Osteoblast (primary cell): ENCODE results near the gene CHRNA1. TPM values are rescaled to one million over a fixed set of nuclear protein-coding genes. Genes with fewer than 3 reads are reported as not detected.

Experiments used
- DNase-seq: peaks from one replicate; pipeline ENCODE4 v3.0.0; 2011; ENCODE audit warnings: low spot score, mixed read lengths; ENCODE audit not compliant: insufficient read length; ENCODE audit errors: missing footprints
- H2AFZ ChIP-seq: 2 replicates; pipeline ENCODE4 v1.6.0; 2011; ENCODE audit warnings: mild to moderate bottlenecking, low read length
- H3K27ac ChIP-seq: 2 replicates; pipeline ENCODE4 v1.5.1; 2011; ENCODE audit warnings: mild to moderate bottlenecking, low read depth, low read length, moderate library complexity
- H3K27me3 ChIP-seq: 2 replicates; pipeline ENCODE4 v1.6.0; 2012; ENCODE audit warnings: mild to moderate bottlenecking, control low read depth, inconsistent platforms, low read length, moderate library complexity; ENCODE audit not compliant: insufficient read depth
- H3K36me3 ChIP-seq: 2 replicates; pipeline ENCODE4 v1.5.1; 2011; ENCODE audit warnings: mild to moderate bottlenecking, low read length, control low read depth, moderate library complexity; ENCODE audit not compliant: insufficient read depth
- H3K4me1 ChIP-seq: 2 replicates; pipeline ENCODE4 v1.5.1; 2011; ENCODE audit warnings: mild to moderate bottlenecking, low read length, control low read depth, moderate library complexity; ENCODE audit not compliant: insufficient read depth
- H3K4me2 ChIP-seq: 2 replicates; pipeline ENCODE4 v1.6.0; 2011; ENCODE audit warnings: mild to moderate bottlenecking, low read length; ENCODE audit not compliant: insufficient read depth
- H3K4me3 ChIP-seq: fragments of 200-600 bp; sonication (generic); 3 replicates; pipeline ENCODE4 v1.5.1; 2012; ENCODE audit warnings: mild to moderate bottlenecking, low read length, inconsistent platforms; ENCODE audit not compliant: insufficient read depth
- H3K79me2 ChIP-seq: 2 replicates; pipeline ENCODE4 v1.6.0; 2012; ENCODE audit warnings: mild to moderate bottlenecking, low read length, control low read depth, inconsistent platforms; ENCODE audit not compliant: insufficient read depth
- H3K9me3 ChIP-seq: 2 replicates; pipeline ENCODE4 v1.5.1; 2011; ENCODE audit warnings: low read depth, low read length, control low read depth
- H4K20me1 ChIP-seq: 2 replicates; pipeline ENCODE4 v1.6.0; 2012; ENCODE audit warnings: mild to moderate bottlenecking, low read length, control low read depth; ENCODE audit not compliant: insufficient read depth
- total RNA-seq: library from RNA; depleted of rRNA; stranded (reverse); fragments of >200 nt; gene quantifications from 2 replicates; pipeline ENCODE4 v1.2.3, GENCODE V29; 2012
- TF ChIP-seq, protein P1 (sequence below): IDR thresholded peaks from 2 replicates; pipeline ENCODE4 v1.5.1; 2011; ENCODE audit warnings: mild to moderate bottlenecking, low read depth, low read length, moderate library complexity; ENCODE audit errors: extremely low read depth

The CHRNA1 gene
- total RNA-seq, 1 donor: not detected

DNA sequence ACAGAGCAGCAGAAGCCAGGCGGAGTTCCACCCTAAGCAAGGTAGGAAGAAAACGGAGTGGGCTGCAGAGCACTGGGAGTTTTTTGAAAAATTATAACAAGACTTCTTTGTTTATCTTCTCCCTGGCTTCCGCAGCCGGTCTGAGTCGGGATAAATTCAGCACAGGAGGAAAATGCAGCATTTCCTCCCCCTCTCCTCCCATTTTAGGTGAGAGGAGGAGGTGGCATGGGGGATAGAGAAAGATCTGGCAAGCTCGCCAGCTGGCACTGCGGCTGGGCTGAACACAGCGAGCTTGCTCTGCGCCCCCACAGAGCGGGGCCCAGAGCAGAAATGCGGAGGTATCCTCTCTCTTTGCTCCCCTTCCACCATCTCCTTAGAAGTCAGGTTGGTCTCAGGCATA, 17.7 kb upstream of the CHRNA1 start:
- TF ChIP-seq, protein P1, sequence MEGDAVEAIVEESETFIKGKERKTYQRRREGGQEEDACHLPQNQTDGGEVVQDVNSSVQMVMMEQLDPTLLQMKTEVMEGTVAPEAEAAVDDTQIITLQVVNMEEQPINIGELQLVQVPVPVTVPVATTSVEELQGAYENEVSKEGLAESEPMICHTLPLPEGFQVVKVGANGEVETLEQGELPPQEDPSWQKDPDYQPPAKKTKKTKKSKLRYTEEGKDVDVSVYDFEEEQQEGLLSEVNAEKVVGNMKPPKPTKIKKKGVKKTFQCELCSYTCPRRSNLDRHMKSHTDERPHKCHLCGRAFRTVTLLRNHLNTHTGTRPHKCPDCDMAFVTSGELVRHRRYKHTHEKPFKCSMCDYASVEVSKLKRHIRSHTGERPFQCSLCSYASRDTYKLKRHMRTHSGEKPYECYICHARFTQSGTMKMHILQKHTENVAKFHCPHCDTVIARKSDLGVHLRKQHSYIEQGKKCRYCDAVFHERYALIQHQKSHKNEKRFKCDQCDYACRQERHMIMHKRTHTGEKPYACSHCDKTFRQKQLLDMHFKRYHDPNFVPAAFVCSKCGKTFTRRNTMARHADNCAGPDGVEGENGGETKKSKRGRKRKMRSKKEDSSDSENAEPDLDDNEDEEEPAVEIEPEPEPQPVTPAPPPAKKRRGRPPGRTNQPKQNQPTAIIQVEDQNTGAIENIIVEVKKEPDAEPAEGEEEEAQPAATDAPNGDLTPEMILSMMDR: no peak
- H3K4me1 ChIP-seq: peaks cover 45% of the 10 kb centered on the region

DNA sequence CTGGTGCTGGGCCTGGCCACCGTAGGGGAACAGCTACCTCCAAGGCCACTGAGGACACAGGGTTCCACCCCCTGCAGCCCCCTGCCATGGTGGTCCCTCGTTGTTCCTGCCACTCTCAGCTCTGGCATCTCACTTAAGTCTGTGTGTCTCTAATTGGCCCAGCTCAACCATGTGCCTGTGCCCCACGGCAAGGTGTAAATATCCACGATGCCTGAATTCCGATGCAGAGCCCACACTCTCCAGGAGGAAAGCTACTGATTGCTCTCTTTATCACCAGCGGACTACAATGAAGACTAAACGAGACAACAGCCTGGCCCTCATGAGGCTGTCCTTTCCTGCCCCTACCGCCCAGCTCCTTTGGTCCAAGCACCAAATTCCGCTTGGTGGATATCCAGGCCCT, 17.0 kb upstream of the CHRNA1 start:
- peaks cover 39% of the 10 kb centered on the region for H3K4me1 ChIP-seq
- H3K9me3 ChIP-seq: no peaks in the 10 kb centered on the region
- H3K79me2 ChIP-seq: no peaks in the 10 kb centered on the region
- H4K20me1 ChIP-seq: no peaks in the 10 kb centered on the region
- no peak overlapping the region for H3K4me3 ChIP-seq
- DNase-seq: no peak
- H2AFZ ChIP-seq: no peak overlapping the region
- no peaks in the 10 kb centered on the region for H3K27me3 ChIP-seq
- H3K36me3 ChIP-seq: no peaks in the 10 kb centered on the region
- no peak overlapping the region for H3K27ac ChIP-seq
- TF ChIP-seq, protein P1: no peak
- no peak overlapping the region for H3K4me2 ChIP-seq

More for the DNA sequence above, 17.7 kb upstream of the CHRNA1 start:
- Histone ChIP-seq H3K27ac (no peak overlapping the region), H2AFZ (no peak overlapping the region), H3K27me3 (no peaks in the 10 kb centered on the region), H3K36me3 (no peaks in the 10 kb centered on the region), H3K9me3 (no peaks in the 10 kb centered on the region), H4K20me1 (no peaks in the 10 kb centered on the region), H3K4me3 (no peak overlapping the region), H3K4me2 (no peak overlapping the region), H3K79me2 (no peaks in the 10 kb centered on the region)
- no peak for DNase-seq

DNA sequence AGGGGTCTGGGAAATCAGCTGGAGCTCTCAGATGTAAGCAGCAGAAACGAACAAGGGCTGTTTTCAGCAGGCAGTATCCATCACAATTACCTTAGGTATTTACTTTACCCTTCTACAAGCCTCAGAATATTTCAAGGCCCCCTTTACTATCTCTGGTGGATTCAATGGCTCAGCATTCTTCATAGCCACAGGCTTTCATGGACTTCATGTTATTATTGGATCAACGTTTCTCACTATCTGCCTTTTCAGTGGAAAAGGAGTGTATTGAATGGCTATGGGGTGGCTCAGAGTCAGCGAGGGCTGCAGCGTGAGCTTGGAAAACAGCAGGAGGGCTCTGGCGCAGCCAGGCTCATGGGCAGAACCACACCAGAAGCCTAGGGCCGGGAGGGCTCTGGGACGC, 16.6 kb upstream of the CHRNA1 start:
- Histone ChIP-seq H3K27me3 (no peaks in the 10 kb centered on the region), H3K27ac (no peak overlapping the region), H3K36me3 (no peaks in the 10 kb centered on the region), H3K9me3 (no peaks in the 10 kb centered on the region), H2AFZ (no peak overlapping the region), H3K4me1 (peaks cover 37% of the 10 kb centered on the region), H3K4me3 (no peak overlapping the region), H3K4me2 (no peak overlapping the region), H4K20me1 (no peaks in the 10 kb centered on the region), H3K79me2 (no peaks in the 10 kb centered on the region)
- DNase-seq: no peak
- TF ChIP-seq, protein P1: no peak

DNA sequence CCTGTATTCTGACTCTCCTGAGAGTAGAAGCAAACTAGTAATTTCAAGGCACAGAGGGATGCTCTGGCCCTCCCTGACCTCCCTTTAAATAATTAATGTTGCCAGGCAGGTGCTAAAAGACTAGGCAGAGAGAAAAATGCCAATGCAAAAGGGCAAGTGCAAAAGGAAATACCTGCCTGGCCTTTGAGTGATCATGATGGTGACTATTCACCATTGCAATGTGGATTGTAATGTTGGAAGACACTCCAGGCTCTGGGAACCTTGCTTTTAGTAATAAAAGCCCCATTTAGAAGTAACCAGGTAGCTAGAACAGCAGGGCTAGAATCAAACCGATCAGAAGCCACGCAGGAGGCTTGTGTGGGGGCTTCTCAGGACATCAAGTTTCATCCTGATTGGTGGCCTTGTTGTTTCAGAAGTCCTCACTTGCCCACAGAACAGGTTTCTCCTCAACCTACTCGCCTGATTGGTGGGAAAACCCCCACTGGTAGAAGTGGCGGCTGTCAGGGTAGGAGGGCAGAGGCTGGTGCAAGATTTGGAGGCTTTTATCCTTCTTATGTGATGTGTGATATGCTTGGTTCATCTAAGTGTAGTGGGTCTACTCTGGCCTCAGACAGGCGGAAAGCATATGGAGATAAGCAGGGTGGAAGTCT, 16.0 kb upstream of the CHRNA1 start:
- H2AFZ ChIP-seq: no peak overlapping the region
- no peak overlapping the region for H3K4me2 ChIP-seq
- H3K27ac ChIP-seq: peak overlapping the region; percentile 95

More for the DNA sequence above, 16.0 kb upstream of the CHRNA1 start:
- TF ChIP-seq, protein P1: no peak
- no peaks in the 10 kb centered on the region for H4K20me1 ChIP-seq
- H3K27me3 ChIP-seq: no peaks in the 10 kb centered on the region
- DNase-seq: no peak
- peaks cover 37% of the 10 kb centered on the region for H3K4me1 ChIP-seq
- no peaks in the 10 kb centered on the region for H3K36me3 ChIP-seq
- no peaks in the 10 kb centered on the region for H3K9me3 ChIP-seq
- H3K79me2 ChIP-seq: no peaks in the 10 kb centered on the region
- H3K4me3 ChIP-seq: no peak overlapping the region
